Measurements from ENCODE around the gene CYP11A1.

The CYP11A1 gene

DNA sequence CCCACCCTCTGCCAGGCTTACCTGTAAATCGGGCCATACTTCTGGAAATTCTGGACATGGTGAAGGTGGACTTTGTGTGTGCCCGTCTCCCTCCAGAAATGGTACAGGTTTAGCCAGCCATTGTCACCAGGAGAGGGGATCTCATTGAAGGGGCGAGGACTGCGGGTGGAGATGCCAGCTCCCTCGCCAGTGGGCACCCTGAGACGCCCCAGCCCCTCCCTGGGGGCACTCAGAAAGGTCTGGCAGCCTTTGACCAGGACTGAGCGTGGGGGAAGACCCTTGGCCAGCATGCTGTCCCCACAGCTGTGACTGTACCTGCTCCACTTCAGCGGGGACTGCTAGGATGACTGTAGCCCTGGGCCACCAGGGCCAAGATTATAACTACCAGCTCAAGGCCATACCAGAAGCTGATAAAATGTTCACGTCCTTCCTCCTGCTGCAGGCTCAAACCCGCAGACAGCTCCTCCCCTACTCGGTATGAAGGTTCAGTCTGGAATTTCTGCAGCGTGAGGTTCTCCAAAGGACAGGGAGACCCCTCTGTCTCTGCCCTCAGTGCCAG, at the start of gene CYP11A1:
TSS of gene CYP11A1 (minus strand) at position 351 of the 559 bp plus-strand sequence. CDS start at position 290, 61 bp downstream.
- no peak for DNase-seq

DNA sequence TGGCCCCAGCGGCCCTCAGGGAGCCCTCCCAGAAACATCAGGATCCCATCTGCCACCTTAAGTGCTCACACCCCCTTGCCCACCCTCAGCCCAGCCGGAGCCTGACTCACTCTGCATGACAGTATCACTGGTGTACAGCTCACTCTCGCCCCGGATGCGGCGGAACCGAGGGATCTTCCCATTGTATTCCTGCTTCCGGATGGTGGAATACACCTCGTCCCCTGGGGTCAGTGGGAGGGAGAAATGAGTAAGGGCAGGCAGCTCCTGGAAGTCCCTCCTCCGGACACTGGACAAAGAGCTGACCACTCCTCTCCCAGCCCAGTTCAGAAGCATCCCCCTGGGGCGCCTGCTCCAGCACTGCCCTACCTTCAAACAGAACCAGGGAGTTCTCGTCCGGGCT, 49.8 kb upstream of the CYP11A1 start:
- no peak for DNase-seq

DNA sequence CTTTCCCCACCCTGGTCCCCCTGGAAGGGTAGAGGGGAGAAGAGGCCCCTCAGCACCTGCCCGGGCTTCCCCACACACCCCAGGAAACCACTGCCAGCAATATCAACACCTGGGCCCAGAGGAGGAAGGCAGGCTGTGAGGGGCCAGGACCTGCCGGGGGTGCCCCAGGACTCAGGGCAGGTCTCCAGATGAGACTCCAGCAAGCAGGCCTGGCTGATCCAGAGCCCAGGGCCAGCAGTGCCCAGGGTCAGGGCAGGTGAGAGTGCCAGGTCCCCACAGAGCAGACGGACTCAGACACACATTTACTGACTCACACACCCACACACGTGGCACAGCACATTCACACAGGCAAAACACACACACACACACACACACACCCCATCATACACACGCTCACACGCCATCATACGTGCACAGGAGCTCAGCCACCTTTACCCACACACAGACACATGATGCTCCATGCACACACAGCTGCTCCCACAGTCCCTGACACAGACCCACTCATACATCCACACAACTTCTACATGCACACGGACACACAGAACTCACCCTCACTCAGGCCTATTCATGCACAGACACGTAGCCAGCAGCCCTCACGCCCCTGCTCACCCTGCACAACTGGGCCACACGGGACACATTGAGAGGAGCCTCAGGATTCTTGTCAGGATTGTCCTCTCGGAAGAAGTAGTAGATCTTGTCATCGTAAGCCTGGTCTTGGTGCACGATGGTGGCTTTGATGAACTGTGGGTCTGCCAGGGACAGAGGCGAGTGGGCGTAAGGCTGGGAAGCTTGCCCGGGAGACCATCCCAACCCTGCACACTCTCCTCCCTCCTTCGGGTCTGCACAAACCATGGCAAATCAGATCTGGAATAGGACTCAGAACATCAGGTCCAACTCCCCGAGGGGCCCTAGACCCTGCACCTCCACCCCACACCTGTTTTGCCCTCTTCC, 48.8 kb upstream of the CYP11A1 start:
- no peak for DNase-seq

DNA sequence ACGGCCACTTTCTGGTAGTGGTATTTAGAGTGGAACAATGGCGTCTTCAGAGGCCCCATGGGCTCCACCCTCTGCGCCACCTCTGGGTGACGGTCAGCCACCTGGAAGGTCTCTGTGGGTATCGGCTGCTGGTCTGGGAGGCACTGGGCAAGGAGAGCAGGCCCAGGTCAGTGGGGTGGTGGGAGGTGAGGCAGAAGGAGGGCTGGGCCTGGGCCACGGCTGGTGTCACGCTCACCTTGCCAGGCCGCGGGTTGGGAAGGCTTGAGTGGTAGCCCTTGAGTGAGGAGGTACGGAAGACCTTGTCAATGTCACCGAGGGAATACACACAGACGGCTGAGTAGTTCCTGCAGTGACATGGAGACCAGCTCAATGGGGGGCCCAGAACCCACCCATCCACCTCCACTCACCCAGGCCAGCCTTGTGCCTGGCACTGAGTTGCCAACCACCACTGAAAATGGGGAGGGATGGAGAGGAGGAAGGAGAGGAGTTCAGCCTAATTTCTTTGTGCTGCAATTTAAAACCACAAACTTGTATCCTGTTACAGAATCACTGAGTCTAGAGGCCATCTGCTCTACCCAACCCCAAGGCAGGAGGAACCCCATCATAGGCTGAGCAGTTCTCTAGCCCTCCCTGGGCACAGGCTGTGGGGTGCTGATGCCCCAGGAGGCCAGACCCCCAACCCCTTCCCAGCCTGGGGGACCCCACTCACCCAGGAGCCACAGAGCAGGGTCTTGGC, 47.3 kb upstream of the CYP11A1 start:
- no peak for DNase-seq

DNA sequence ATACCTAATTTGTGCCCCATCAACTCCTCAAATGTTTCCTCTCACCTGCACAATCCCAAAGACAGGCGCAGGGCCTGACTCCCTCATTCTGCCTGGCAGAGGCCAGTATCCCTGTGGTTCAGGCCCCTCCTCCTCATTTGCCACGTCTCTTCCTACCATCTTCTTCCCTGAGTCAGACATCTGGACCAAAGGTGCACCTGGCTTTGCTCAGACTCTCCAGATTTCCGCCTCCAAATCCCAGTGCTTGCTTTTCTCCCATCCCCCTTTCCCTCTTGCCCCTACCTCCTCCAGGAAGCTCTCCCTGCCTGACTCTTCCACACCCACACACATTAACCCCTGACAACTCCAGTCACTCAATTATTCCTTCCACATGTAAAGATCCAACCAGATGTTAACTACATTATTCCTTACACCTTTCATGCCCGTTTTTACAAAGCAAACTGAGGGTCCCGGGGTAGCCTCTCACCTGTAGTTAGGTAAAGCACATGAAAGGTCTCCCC, 46.7 kb upstream of the CYP11A1 start:
- DNase-seq = no peak

DNA sequence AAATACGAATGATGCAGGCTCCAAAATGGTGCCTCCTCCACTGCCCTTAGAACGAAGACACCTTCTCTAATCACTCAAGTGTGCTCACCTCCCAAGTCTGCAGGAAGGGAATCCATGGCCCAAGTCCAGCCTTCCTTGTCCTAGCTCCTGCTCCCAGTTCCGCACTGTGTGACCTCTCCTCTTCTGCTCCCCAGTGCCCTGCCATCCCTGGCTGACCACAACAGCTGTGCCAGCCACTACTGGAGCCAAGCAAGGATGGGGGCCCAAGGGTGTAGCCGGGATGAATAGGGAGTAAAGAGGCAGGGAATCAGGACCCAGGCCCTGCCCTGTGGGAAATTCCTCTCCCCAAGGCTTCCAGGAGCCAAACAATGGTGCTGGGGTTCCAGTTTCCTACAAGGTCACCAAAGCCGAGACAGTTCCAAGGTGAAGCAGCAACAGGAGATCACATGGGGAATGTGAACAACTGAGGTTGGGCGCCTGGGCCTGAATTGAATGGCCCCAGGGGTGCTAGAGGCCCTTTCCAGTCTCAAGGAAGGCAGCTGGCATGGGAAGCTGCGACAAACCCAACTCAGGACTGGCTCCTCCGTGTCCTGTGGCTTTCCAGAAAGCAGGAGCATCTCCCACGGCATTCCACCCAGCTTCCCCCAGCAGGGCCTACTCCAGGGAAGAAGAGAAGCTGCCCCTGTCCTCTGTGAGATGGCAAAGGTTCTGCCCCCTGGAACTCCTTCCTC, 46.1 kb upstream of the CYP11A1 start:
- DNase-seq = no peak

DNA sequence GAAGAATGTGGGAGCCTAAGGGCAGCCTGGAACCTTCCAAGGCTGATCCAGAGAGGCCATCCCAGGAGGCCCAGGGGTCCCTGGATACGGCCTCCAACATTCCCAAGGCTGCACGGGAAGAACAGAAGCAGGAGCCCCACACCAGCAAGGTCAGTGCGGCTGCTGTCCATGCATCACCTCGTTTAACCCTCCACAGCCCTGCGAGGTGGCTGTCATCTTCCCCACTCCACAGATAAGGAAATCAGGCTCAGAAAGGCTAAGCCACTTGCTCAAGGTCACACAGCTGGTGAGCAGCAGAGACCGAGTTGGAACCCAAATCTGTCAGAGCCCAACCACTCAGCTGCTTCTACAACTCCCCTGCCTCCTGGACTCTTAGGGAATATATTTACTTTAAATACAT, 44.7 kb upstream of the CYP11A1 start:
- no peak for DNase-seq

DNA sequence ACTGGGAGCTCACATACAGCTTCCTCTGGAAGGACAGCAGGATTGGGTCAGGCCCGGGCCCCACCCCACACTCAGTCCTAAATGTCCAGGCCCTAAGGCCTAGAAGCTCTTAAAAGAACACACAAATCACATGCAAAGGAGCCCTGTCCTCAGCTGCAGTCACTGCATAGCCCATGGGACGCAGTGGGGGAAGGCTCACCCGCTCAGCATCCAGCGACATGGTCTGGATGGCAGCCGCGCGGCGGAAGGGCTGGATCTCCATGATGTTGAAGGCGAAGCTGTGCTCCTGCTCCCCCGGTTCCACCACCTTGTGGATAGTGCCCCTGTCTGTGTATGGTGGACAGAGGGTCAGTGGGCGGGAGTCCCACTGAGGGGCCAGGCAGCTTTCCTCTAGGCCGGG, 44.2 kb upstream of the CYP11A1 start:
- DNase-seq = no peak

DNA sequence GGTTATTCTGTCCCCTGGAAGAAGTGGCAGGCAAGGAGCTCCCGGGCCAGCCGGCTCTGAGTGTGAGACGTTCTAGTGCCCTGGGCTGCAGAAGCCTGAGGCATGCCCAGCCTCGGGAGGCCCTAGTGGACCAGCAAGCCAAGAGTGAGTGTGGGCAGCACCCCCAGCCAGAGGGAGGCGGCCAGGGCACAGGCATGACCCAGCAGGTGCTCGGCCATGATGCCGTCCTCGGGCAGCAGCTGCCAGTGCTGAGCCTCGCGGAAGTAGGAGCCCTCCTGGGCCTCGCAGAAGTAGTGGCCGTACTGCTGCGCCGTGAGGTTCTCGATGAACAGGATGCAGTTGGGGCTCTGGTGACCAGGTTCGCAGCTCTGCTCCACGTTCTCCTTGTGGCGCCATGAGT, 43.1 kb upstream of the CYP11A1 start:
- no peak for DNase-seq

DNA sequence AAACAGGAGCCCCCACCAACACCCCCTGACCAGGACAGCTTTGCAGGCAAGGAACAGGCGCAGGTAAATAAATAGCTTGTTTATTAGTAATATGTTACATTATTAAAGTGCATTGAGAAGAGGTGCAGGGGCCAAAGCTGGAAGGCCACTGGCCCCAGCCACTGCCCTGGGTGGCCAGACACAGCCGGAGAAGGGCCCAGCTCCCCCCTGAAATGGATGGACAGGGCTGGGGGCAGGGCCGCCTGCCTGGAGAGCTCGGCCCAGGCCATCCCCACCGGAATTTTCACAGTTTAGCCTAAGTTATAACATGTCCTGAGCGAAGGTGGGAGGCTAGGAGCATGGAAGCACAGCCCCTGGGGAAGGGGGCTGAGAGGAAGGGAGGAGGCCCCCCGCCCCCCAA, 41.8 kb upstream of the CYP11A1 start:
- DNase-seq = no peak

DNA sequence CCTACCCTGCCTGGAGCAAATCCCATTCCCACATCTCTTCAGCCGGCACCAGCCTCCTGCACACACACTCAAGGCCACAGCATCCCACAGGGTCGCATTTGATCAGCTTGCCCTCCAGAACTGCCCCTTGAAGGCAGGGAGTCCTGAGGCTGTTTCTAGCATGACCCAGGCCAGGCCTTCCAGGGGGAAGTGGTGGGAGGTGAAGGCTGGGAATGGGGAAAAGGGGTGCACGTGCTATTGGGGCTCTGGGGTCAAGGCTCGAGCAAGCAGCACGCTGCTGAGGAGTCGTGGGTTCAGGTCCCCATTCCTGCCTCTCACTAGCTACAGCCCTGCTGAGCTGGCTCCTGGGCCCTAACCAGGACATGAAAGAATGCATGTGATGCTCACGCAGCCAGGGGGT, 41.4 kb upstream of the CYP11A1 start:
- DNase-seq = no peak

DNA sequence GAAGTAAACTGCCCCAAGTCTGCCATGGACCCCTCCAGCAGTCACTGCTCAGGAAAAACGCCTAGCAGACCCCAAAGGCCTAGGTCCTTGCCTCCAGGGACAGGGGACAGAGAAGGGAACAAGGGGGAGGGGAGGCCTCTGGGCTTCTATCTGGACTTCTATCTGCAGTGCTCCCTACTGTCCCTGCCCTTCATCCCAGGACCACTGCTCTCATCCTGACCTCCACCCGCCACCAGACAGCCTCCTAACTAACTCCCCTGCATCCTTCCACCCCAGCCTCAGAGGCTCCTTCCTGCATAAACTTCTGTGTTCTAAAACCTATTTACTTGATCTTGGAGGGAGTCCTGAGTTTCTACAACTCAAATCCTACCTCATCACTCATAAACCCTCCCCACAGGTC, 40.9 kb upstream of the CYP11A1 start:
- no peak for DNase-seq

DNA sequence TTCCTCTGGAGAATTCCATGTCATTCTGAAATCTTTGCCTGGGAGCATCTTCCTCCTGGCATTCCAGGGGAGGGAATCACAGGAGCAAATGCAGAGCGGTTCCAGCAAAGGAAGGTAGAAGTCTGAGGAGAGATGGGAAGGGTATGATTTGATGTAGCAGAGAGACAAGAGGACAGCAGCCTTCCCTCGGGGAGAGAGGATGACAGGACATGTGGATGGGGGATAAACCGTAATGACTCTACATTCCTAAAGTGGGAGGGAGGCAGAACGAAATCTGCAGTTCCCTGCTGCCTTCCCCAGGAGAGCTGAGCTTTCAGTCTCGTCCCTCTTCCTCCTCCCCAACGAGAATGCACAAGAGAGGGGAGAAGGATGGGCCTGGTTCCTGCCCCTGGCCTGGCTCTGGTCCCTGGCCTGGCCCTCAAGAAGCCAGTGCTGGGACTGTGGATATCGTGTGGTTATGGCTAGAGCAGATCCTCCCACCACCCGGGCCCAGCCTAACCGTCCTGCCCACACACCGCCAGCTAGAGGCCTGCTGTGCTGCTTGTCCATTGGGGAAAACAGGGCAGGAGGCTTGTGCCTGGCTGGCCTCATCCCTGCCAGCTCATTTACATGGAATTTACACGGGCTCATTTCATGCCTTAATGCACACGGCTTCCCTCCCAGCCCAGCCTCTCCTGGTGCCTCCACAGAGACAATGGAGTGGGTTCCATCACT, 39.7 kb upstream of the CYP11A1 start:
- no peak for DNase-seq

DNA sequence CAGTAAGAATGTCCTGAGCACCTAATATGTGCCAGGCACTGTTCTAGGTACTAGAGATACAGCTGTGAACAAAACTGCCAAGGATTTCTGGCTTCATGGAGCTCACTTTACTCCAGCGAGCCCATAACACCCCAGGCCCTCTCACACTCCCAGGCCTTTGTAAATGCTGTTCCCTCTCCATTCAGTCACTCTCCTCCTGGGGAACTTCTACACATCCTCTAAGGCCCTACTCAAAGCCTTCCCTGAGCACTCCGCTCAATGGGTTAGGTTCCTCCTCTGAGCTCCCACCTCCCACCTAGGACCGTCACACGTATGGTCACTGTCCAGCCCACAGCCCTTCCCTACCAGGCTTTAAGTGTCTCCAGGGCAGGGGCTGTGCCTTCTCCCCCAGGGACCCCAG, 39.1 kb upstream of the CYP11A1 start:
- no peak for DNase-seq

DNA sequence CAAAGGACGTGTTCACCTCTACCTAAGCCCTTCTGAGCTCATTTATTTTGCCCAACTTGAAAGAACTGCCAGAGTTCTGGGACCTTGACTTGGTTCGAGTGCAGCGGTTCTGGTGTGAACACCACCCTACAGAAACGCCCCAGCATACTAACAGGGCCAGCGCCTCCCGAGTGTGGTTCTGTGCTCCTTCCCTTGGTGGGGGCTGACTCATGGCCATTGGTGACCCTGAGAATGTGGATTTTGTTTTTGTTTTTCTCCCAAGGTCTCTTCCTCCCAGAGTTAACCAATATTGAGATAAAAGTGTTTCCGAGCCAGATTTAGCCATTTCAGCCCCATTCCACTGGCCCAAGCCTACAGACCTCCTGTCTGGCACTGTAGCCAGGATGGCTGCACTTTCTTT, 38.4 kb upstream of the CYP11A1 start:
- no peak for DNase-seq

DNA sequence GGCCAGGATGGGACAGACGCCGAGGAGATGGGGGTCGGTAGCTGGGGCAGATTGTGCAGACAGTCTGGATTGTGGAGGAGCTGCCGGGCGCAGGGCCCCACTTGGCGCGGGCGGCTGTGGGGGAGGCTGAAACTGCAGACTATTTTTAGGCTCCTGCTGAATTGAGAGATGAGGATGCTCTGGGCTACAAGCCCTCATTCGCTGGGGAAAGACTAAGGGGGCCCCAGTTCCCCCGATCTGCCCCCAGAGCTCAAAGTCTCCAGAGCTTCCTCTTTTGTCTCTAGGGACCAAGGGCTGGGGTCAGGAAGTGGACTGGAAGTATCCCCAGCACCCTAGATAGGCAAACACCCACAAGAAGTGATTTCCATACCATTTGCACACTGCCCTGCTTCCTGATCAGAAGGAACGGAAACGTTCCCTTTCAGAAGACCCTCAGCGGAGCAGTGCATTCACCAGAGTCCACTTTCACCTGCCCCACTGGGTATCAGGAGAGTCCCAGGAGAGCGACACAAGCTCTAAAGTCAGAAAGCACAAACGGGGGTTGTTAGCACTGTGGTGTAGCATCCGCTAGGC, 36.6 kb upstream of the CYP11A1 start:
- no peak for DNase-seq

DNA sequence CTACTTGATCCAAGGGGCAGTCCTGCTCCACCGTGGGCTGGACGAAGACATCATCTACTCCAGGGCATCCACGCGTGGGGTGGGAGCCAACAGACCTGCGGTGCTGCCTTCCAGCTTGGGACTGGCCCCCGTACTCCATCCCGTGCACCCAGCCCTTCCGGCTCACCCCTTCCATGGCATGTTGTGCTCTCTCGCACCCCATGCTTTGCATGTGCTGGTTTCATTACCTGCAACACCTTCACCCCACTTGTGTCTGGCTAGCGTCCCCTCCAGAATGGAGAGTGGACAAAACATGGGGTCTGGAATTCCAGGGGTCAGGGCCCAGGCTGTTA, 36.1 kb upstream of the CYP11A1 start:
- no peak for DNase-seq

DNA sequence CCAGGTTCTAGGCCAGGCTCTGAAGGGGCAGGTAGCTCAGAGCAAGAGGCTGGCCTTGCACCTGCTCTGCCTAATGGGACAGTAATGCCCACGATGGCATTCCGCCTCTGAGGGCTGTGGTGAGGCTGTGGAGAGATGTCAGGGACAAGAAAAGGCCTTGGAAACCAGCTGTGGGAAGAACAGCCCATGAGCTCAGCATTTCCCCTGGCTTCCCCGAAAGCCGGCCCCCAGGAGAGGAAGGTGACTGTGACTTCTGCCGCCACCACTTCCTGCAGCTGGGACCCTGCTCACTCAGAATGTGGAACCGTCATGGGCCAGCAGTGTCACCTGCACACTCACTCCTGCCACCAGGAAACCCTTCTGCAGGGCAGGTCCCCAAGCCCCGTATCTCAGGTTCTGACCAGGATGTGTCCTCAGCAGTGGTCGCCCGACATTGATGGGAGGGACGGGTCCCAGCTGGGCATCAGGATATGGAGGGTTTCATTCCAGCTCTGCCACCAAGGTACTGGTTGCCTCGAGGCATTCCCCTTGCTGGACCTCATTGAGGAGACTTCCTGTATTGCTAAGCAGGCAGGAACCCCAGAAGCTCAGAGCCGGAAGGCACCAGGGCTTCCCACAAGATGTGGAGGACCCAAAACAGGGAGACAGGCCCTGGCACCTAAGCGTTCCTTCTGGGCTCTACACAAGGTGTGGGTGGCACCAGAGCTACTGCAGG, 35.6 kb upstream of the CYP11A1 start:
- DNase-seq = peak; percentile 51 to 76

DNA sequence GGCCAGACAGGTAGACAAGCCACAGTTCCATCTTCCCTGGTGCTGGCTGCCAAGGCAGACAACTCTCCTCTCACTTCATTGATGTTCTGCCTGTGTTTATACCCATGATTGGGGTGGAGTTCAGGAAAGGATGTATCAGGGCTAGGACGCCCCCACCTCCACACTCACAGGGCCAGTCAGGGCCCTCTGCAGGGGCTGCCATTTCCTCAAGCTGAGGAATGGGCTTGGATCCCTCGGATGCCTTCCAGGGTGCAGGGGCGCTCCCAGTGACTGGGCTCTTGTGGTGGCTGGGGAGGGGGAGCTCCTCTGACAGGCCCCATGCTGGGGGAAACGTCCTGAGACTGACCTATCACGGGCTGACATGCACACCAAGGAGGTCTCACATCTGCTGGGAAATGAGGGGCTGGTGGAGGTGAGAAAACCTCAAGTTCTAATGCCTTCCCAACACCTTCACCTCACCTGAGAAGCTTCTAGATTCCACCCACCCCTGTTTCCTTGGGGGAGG, 34.9 kb upstream of the CYP11A1 start:
- no peak for DNase-seq

DNA sequence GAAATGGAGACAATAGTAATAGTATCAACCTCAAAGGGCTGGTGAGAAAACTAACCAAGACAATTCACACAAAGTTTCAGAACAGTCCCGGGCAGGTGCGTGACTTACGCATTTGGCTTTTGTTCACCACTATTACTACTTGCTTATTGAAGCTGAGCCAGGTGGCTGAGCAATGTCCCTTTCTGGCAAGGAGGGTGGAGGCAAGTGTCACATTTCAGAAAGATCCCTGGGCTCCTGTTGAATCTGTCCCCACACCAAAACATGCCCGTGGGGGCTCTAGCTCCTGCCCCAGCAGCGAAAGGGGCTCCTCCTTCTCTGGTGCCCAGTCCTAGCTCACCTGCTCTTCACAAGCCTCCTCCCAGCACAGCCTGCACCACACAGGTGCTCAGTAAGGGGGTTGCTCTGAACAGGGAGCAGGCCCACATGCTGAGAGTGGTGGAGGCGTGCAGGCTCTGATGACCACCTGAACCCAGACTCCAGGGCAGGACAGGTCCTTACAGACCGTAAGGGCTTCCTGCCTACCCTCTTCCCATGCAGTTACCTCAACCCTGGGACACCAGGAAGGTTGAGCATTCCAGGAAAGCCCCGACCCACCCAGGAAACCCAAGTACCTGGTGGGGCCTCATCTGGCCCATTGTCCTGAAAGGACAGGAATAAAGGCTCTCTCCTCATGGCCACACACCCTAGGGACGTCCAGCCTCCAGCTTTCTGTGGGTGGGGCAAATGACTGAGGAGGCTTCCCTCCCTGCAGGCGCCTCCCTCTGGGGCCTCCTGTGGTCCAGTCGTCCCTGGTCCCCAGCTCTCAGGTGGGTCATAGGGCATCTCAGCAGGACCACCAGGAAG, 33.7 kb upstream of the CYP11A1 start:
- peak in 1 of 2 donors; percentile 36 for DNase-seq
